Measurements from ENCODE around the gene EXOC2. TPM values are rescaled to one million over a fixed set of nuclear protein-coding genes. Genes with fewer than 3 reads are reported as not detected.

Gene EXOC2
- total RNA-seq, 1 donor from 2014 or later = 44.4 TPM

GRCh38 chr6:508006-508405 lies 184.9 kb downstream of the EXOC2 start:
- Mint-ChIP-seq H3K4me3 (ENCODE audit: unreplicated experiment) (no peak overlapping the region), H3K9me3 (ENCODE audit: unreplicated experiment) (no peaks in the 10 kb centered on the region), H3K4me1 (ENCODE audit: low read depth, unreplicated experiment) (no peaks in the 10 kb centered on the region), H3K27ac (ENCODE audit: unreplicated experiment) (no peak overlapping the region), H3K27me3 (ENCODE audit: low read depth, unreplicated experiment) (no peaks in the 10 kb centered on the region), H3K36me3 (ENCODE audit: low read depth, unreplicated experiment) (peaks cover 14% of the 10 kb centered on the region)
- no peaks in the 10 kb centered on the region for H3K36me3 ChIP-seq (ENCODE audit: insufficient read depth, low read length)
- H3K4me1 ChIP-seq (ENCODE audit: insufficient read depth, low read length) = no peaks in the 10 kb centered on the region
- no peak overlapping the region for H2AFZ ChIP-seq (ENCODE audit: low read depth, low read length)
- DNase-seq (ENCODE audit: low read depth) = no peak
- peaks cover 6% of the 10 kb centered on the region for H4K20me1 ChIP-seq (ENCODE audit: insufficient read depth, low read length)
- no peak overlapping the region for H3K27ac ChIP-seq (ENCODE audit: low read depth, low read length)
- TF ChIP-seq, protein P1, sequence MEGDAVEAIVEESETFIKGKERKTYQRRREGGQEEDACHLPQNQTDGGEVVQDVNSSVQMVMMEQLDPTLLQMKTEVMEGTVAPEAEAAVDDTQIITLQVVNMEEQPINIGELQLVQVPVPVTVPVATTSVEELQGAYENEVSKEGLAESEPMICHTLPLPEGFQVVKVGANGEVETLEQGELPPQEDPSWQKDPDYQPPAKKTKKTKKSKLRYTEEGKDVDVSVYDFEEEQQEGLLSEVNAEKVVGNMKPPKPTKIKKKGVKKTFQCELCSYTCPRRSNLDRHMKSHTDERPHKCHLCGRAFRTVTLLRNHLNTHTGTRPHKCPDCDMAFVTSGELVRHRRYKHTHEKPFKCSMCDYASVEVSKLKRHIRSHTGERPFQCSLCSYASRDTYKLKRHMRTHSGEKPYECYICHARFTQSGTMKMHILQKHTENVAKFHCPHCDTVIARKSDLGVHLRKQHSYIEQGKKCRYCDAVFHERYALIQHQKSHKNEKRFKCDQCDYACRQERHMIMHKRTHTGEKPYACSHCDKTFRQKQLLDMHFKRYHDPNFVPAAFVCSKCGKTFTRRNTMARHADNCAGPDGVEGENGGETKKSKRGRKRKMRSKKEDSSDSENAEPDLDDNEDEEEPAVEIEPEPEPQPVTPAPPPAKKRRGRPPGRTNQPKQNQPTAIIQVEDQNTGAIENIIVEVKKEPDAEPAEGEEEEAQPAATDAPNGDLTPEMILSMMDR (IDR thresholded peaks at IDR 0.05; ENCODE audit: insufficient read depth, low read depth, low read length) = no peak
- no peak for TF ChIP-seq EZH2 (IDR thresholded peaks at IDR 0.05; ENCODE audit: insufficient read depth, low read length)
- H3K4me3 ChIP-seq (ENCODE audit: insufficient read depth, low read depth, low read length) = no peak overlapping the region
- no peak overlapping the region for H3K4me2 ChIP-seq (ENCODE audit: low read length)
- FAIRE-seq = no peak
- H3K79me2 ChIP-seq (ENCODE audit: insufficient read depth, low read length) = no peaks in the 10 kb centered on the region
- H3K9me3 ChIP-seq (ENCODE audit: insufficient read depth, low read depth, low read length) = no peaks in the 10 kb centered on the region
- H3K27me3 ChIP-seq (ENCODE audit: insufficient read depth, low read length) = no peaks in the 10 kb centered on the region
- no peak overlapping the region for H3K9ac ChIP-seq (ENCODE audit: low read length)

- H3K36me3 ChIP-seq (ENCODE audit: insufficient read depth, low read length) = no peaks in the 10 kb centered on the region
- no peak for TF ChIP-seq EZH2 (IDR thresholded peaks at IDR 0.05; ENCODE audit: insufficient read depth, low read length)
- TF ChIP-seq, protein P1 (IDR thresholded peaks at IDR 0.05; ENCODE audit: insufficient read depth, low read depth, low read length) = no peak
- FAIRE-seq (no peak), DNase-seq (ENCODE audit: low read depth) (no peak)
- Mint-ChIP-seq H3K4me1 (ENCODE audit: low read depth, unreplicated experiment) (no peaks in the 10 kb centered on the region), H3K36me3 (ENCODE audit: low read depth, unreplicated experiment) (peaks cover 14% of the 10 kb centered on the region), H3K9me3 (ENCODE audit: unreplicated experiment) (no peaks in the 10 kb centered on the region), H3K4me3 (ENCODE audit: unreplicated experiment) (no peak overlapping the region), H3K27me3 (ENCODE audit: low read depth, unreplicated experiment) (no peaks in the 10 kb centered on the region), H3K27ac (ENCODE audit: unreplicated experiment) (no peak overlapping the region)
- H3K4me1 ChIP-seq (ENCODE audit: insufficient read depth, low read length) = no peaks in the 10 kb centered on the region
- H2AFZ ChIP-seq (ENCODE audit: low read depth, low read length) = no peak overlapping the region
- no peak overlapping the region for H3K9ac ChIP-seq (ENCODE audit: low read length)
- no peaks in the 10 kb centered on the region for H3K9me3 ChIP-seq (ENCODE audit: insufficient read depth, low read depth, low read length)
- H3K27ac ChIP-seq (ENCODE audit: low read depth, low read length) = no peak overlapping the region
- no peak overlapping the region for H3K4me3 ChIP-seq (ENCODE audit: insufficient read depth, low read depth, low read length)
- H3K4me2 ChIP-seq (ENCODE audit: low read length) = no peak overlapping the region
- no peaks in the 10 kb centered on the region for H3K79me2 ChIP-seq (ENCODE audit: insufficient read depth, low read length)
- no peaks in the 10 kb centered on the region for H3K27me3 ChIP-seq (ENCODE audit: insufficient read depth, low read length)
- H4K20me1 ChIP-seq (ENCODE audit: insufficient read depth, low read length) = peaks cover 6% of the 10 kb centered on the region
These were observed 185.9 kb downstream of the EXOC2 start for GRCh38 chr6:506920-507622.

DNA sequence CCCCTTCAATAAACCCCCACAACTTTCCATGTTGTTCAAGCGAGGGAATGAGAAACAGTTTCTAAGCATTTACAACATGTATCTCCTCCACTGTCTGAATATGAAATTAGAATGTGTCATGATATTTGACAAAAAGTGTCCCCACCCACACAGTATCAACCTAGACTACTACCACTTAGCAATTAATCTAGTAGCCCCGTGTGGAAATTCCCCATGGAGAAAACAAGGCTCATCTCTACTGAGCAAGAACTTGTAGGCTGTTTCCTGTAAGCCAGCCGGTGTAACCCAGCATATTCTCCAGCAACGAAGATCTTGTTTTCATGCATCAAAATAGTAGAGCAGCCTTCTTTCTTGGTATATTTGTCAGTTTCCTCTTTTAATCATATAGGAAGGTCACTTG lies 186.4 kb downstream of the EXOC2 start:
- no peak overlapping the region for H3K4me3 Mint-ChIP-seq (ENCODE audit: unreplicated experiment)
- TF ChIP-seq EZH2 (IDR thresholded peaks at IDR 0.05; ENCODE audit: insufficient read depth, low read length) = no peak
- TF ChIP-seq, protein P1 (IDR thresholded peaks at IDR 0.05; ENCODE audit: insufficient read depth, low read depth, low read length) = no peak
- Histone ChIP-seq H3K4me1 (ENCODE audit: insufficient read depth, low read length) (no peaks in the 10 kb centered on the region), H4K20me1 (ENCODE audit: insufficient read depth, low read length) (peaks cover 6% of the 10 kb centered on the region), H3K27ac (ENCODE audit: low read depth, low read length) (no peak overlapping the region), H3K9ac (ENCODE audit: low read length) (no peak overlapping the region), H3K4me3 (ENCODE audit: insufficient read depth, low read depth, low read length) (no peak overlapping the region), H3K4me2 (ENCODE audit: low read length) (no peak overlapping the region), H2AFZ (ENCODE audit: low read depth, low read length) (no peak overlapping the region), H3K27me3 (ENCODE audit: insufficient read depth, low read length) (no peaks in the 10 kb centered on the region), H3K36me3 (ENCODE audit: insufficient read depth, low read length) (no peaks in the 10 kb centered on the region), H3K79me2 (ENCODE audit: insufficient read depth, low read length) (no peaks in the 10 kb centered on the region), H3K9me3 (ENCODE audit: insufficient read depth, low read depth, low read length) (no peaks in the 10 kb centered on the region)
- H3K36me3 Mint-ChIP-seq (ENCODE audit: low read depth, unreplicated experiment) = peaks cover 11% of the 10 kb centered on the region
- H3K27ac Mint-ChIP-seq (ENCODE audit: unreplicated experiment) = no peak overlapping the region
- FAIRE-seq (no peak), DNase-seq (ENCODE audit: low read depth) (no peak)
- H3K27me3 Mint-ChIP-seq (ENCODE audit: low read depth, unreplicated experiment) = no peaks in the 10 kb centered on the region
- H3K9me3 Mint-ChIP-seq (ENCODE audit: unreplicated experiment) = no peaks in the 10 kb centered on the region
- no peaks in the 10 kb centered on the region for H3K4me1 Mint-ChIP-seq (ENCODE audit: low read depth, unreplicated experiment)
